B cell (primary cell): Measurements from ENCODE around the gene PEAK1.

Source experiments
- CTCF ChIP-seq: fragments of 200-600 bp; IDR thresholded peaks from one replicate; pipeline ENCODE4 v1.8.0; 2022; ENCODE audit warnings: antibody characterized with exemption, mild to moderate bottlenecking
- EZH2 ChIP-seq: IDR thresholded peaks from 2 replicates; pipeline ENCODE4 v1.6.1; 2012; ENCODE audit warnings: borderline replicate concordance, low read depth, mild to moderate bottlenecking, moderate library complexity, low read length; ENCODE audit not compliant: insufficient read depth, poor library complexity, severe bottlenecking

DNA sequence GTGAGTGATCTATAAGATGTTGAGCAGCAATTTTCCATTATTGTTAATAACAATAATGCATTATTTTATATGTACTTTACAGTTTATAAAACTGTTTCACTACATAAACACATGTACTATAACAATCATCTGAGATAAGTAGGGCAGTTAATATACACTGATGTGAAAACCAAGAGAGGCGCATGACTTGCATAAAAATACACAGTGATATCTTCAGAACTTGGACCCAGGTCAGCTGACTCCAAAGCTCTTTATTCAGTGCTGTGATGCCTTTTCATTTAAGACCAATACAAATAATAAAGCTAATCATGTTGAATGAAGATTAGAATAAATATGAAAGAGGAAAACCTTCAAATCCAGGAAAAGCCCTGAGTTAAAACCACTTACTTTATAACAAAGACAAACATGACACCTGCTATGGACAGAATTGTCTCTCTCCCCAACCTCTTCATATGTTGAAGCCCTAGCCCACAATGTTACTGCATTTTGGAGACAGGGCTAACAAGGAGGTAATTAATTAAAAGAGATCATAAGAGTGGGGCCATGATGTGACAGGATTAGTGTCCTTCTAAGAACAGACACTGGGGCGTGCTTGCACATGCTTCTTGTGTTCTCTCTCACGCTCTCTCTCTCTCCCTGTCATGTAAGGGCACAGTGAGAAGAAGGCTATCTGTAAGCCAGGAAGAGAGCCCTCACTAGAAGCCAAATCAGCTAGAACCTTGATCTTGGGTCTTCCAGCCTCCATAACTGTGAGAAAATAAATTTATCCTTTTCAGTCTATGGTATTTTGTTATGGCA lies 293.2 kb downstream of the PEAK1 start:
- TF ChIP-seq CTCF (no peak), EZH2 (no peak)
